Measurements from ENCODE around the gene NFIC. TPM values are rescaled to one million over a fixed set of nuclear protein-coding genes. Genes with fewer than 3 reads are reported as not detected.
A peak's percentile ranks its signal among the peaks of the same experiment; 100 is the strongest.

The NFIC gene
- total and polyA plus RNA-seq, 10 of the 15 experiments (the other 5 are each of a cell fraction or from before 2014, with no cell fraction given), result 0.71 to 53.5 (median 10.2) TPM

GRCh38 chr19:3455393-3455955, 89.1 kb downstream of the NFIC start:
- TF ChIP-seq NFYB (IDR thresholded peaks at IDR 0.05; ENCODE audit: insufficient read depth, low read depth, low read length), result no peak
- TF ChIP-seq PBX3 (IDR thresholded peaks at IDR 0.05; ENCODE audit: insufficient replicate concordance, low read depth, low read length), result no peak
- TF ChIP-seq KLF5 (IDR thresholded peaks at IDR 0.05; ENCODE audit: partially characterized antibody), result no peak
- no peak for TF ChIP-seq ZZZ3 (IDR thresholded peaks at IDR 0.05; ENCODE audit: control insufficient read depth, insufficient read length, low read depth)
- TF ChIP-seq FOXK2 (IDR thresholded peaks at IDR 0.05), result no peak
- no peak for TF ChIP-seq CREB1 (IDR thresholded peaks at IDR 0.05; ENCODE audit: low read depth)
- no peak for TF ChIP-seq CBX5 (IDR thresholded peaks at IDR 0.05; ENCODE audit: low read depth)
- TF ChIP-seq YBX1 (IDR thresholded peaks at IDR 0.05), result no peak
- TF ChIP-seq, protein P1, sequence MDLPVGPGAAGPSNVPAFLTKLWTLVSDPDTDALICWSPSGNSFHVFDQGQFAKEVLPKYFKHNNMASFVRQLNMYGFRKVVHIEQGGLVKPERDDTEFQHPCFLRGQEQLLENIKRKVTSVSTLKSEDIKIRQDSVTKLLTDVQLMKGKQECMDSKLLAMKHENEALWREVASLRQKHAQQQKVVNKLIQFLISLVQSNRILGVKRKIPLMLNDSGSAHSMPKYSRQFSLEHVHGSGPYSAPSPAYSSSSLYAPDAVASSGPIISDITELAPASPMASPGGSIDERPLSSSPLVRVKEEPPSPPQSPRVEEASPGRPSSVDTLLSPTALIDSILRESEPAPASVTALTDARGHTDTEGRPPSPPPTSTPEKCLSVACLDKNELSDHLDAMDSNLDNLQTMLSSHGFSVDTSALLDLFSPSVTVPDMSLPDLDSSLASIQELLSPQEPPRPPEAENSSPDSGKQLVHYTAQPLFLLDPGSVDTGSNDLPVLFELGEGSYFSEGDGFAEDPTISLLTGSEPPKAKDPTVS (IDR thresholded peaks at IDR 0.05; ENCODE audit: low read depth, low read length), result no peak
- TF ChIP-seq EZH2 (IDR thresholded peaks at IDR 0.05; ENCODE audit: borderline replicate concordance, control insufficient read depth, low read depth, low read length), result no peak
- no peak for TF ChIP-seq NR2C1 (IDR thresholded peaks at IDR 0.05)
- TF ChIP-seq CHD4 (IDR thresholded peaks at IDR 0.05), result no peak
- no peak for TF ChIP-seq SIN3A (IDR thresholded peaks at IDR 0.05; ENCODE audit: low read depth, low read length)
- no peak for TF ChIP-seq NFXL1 (IDR thresholded peaks at IDR 0.05; ENCODE audit: borderline replicate concordance)
- TF ChIP-seq IKZF2 (IDR thresholded peaks at IDR 0.05), result no peak
- no peak for TF ChIP-seq SMC3 (IDR thresholded peaks at IDR 0.05; ENCODE audit: borderline replicate concordance, low read length)
- TF ChIP-seq RFX5 (IDR thresholded peaks at IDR 0.05; ENCODE audit: low read depth, low read length), result no peak
- TF ChIP-seq SUZ12 (IDR thresholded peaks at IDR 0.05; ENCODE audit: unreplicated experiment), result no peak
- TF ChIP-seq MYB (IDR thresholded peaks at IDR 0.05; ENCODE audit: borderline replicate concordance, low read depth, low read length), result no peak
- Histone ChIP-seq H3K4me3 (no peak overlapping the region), H2AFZ (ENCODE audit: control insufficient read depth, low read depth, low read length) (no peak overlapping the region), H3K4me2 (ENCODE audit: control insufficient read depth, insufficient read depth) (no peak overlapping the region), H3K79me2 (ENCODE audit: control insufficient read depth, insufficient read depth, low read length) (no peaks in the 10 kb centered on the region), H3K4me1 (ENCODE audit: control insufficient read depth, insufficient read depth, low read length) (no peaks in the 10 kb centered on the region), H3K27me3 (replicated peaks in 1 of 2; ENCODE audit: control insufficient read depth in 2 of 2, insufficient read depth in 2 of 2, low read length in 1 of 2) (no peaks in the 10 kb centered on the region), H3K27ac (ENCODE audit: control insufficient read depth, insufficient read depth) (no peak overlapping the region), H3K9me3 (replicated peaks; ENCODE audit: control insufficient read depth, insufficient read depth, low read length) (no peaks in the 10 kb centered on the region), H4K20me1 (ENCODE audit: control insufficient read depth, insufficient read depth) (no peaks in the 10 kb centered on the region), H3K9ac (ENCODE audit: control insufficient read depth, insufficient read depth, low read length) (no peak overlapping the region), H3K36me3 (ENCODE audit: control insufficient read depth in 2 of 2, insufficient read depth in 2 of 2, low read length in 1 of 2) (peaks cover 12 to 32% of the 10 kb centered on the region in 2 experiments; a peak in 3 of 4 replicates)
- ChIA-PET CTCF (no interaction called here), SMC1A (ENCODE audit: uncharacterized antibody, unreplicated experiment) (no interaction called here), RAD21 (ENCODE audit: unreplicated experiment) (no interaction called here), POLR2A (no interaction called here)
- BruUV-seq (replicated peaks), result no TSS peak
- WGBS (ENCODE audit: insufficient coverage, insufficient replicate concordance, low lambda C conversion rate, missing lambda C conversion rate), result 74% methylated on average over 7 of the region's 7 CpGs
- ATAC-seq, result no peak
- no peak for DNase-seq (ENCODE audit: low read depth, low spot score)
- in situ Hi-C loops (cut with MboI), result no loop called here
- peak; percentile 66 for FAIRE-seq
- intact Hi-C loops (cut with micrococcal nuclease; ENCODE audit: unreplicated experiment), result no loop called here
